GM23248 (cell line): ENCODE measurements around the gene INS. TPM values are rescaled to one million over a fixed set of nuclear protein-coding genes. Genes with fewer than 3 reads are reported as not detected.
A peak's percentile ranks its signal among the peaks of the same experiment; 100 is the strongest.

Source experiments
- DNase-seq: peaks from one replicate; pipeline ENCODE4 v3.0.0-alpha.2; 2015
- H2AFZ ChIP-seq: fragments of 200-600 bp; sonication (generic); 2 replicates; pipeline ENCODE4 v1.6.1; 2016; ENCODE audit warnings: antibody characterized with exemption
- H3F3A ChIP-seq: fragments of 200-600 bp; sonication (generic); 2 replicates; pipeline ENCODE4 v1.6.1; 2016; ENCODE audit warnings: mild to moderate bottlenecking, antibody characterized with exemption, mixed run types; ENCODE audit not compliant: insufficient read depth
- H3K27ac ChIP-seq: fragments of 200-600 bp; sonication (generic); 2 replicates; pipeline ENCODE4 v1.5.1; 2016; ENCODE audit warnings: mild to moderate bottlenecking
- H3K27me3 ChIP-seq: fragments of 200-600 bp; sonication (generic); replicated peaks from 2 replicates; pipeline ENCODE4 v1.6.1; 2016; ENCODE audit warnings: mild to moderate bottlenecking; ENCODE audit not compliant: insufficient read depth
- H3K36me3 ChIP-seq: fragments of 200-600 bp; sonication (generic); 2 replicates; pipeline ENCODE4 v1.6.1; 2016; ENCODE audit warnings: low read depth, mild to moderate bottlenecking
- H3K4me1 ChIP-seq: fragments of 200-600 bp; sonication (generic); 2 replicates; pipeline ENCODE4 v1.6.1; 2016; ENCODE audit warnings: mild to moderate bottlenecking; ENCODE audit not compliant: insufficient read depth
- H3K4me2 ChIP-seq: fragments of 200-600 bp; sonication (generic); one replicate; pipeline ENCODE4 v1.6.1; 2016; ENCODE audit warnings: mild to moderate bottlenecking; ENCODE audit not compliant: unreplicated experiment
- H3K4me3 ChIP-seq: fragments of 200-600 bp; sonication (generic); 2 replicates; pipeline ENCODE4 v1.5.1; 2016; ENCODE audit warnings: mild to moderate bottlenecking
- H3K79me2 ChIP-seq: fragments of 200-600 bp; sonication (generic); 2 replicates; pipeline ENCODE4 v1.6.1; 2016; ENCODE audit warnings: mild to moderate bottlenecking; ENCODE audit not compliant: insufficient read depth
- H3K9ac ChIP-seq: fragments of 200-600 bp; sonication (generic); 2 replicates; pipeline ENCODE4 v1.6.1; 2016; ENCODE audit warnings: mild to moderate bottlenecking
- H3K9me2 ChIP-seq: fragments of 200-600 bp; sonication (generic); 2 replicates; pipeline ENCODE4 v1.6.1; 2016; ENCODE audit warnings: mixed run types, mild to moderate bottlenecking, moderate library complexity; ENCODE audit not compliant: insufficient read depth
- H3K9me3 ChIP-seq: fragments of 200-600 bp; sonication (generic); one replicate; pipeline ENCODE4 v1.6.1; 2017; ENCODE audit warnings: low read depth
- H4K20me1 ChIP-seq: fragments of 200-600 bp; sonication (generic); 2 replicates; pipeline ENCODE4 v1.6.0; 2016; ENCODE audit not compliant: insufficient read depth
- EZH2 ChIP-seq: fragments of 200-600 bp; sonication (generic); IDR thresholded peaks from 2 replicates; pipeline ENCODE4 v1.6.1; 2018; ENCODE audit warnings: antibody characterized with exemption, mild to moderate bottlenecking; ENCODE audit not compliant: insufficient read depth, poor library complexity, severe bottlenecking
- EZH2phosphoT487 ChIP-seq: fragments of 200-600 bp; sonication (generic); IDR thresholded peaks from 2 replicates; pipeline ENCODE4 v1.6.1; 2018; ENCODE audit warnings: antibody characterized with exemption, moderate library complexity, mild to moderate bottlenecking, low read depth; ENCODE audit not compliant: insufficient read depth
- WGBS, 2 experiments: methylation state at CpG; one replicate each; pipeline ENCODE4 v1.1.6; 2015 to 2017; ENCODE audit warnings: low lambda C conversion rate in 2 of 2, low coverage in 1 of 2; ENCODE audit errors: missing lambda C conversion rate in 2 of 2; 5-methylcytosine and 5-hydroxymethylcytosine counted together
- in situ Hi-C: fragments of 300-500 bp; cut with MboI; formaldehyde crosslinking; loops from 2 replicates; pipeline ENCODE4 v1.15.0; 2020
- polyA plus RNA-seq: library from polyadenylated mRNA; unstranded; fragments of >200 nt; fragmentation: Nextera tagmentation; extraction: Ambion mirVana; gene quantifications from 2 replicates; pipeline ENCODE4 v1.2.1, GENCODE V29; 2016
- total RNA-seq: library from RNA; depleted of rRNA; stranded (reverse); fragments of >200 nt; shearing (Covaris generic); gene quantifications from 2 replicates; pipeline ENCODE4 v1.2.3, GENCODE V29; 2014

Gene INS
- total and polyA plus RNA-seq, 2 experiments from 2014 or later = not detected

GRCh38 chr11:2144544-2145248 is 16.3 kb downstream of the INS start:
- H3K4me1 ChIP-seq = peaks cover 7% of the 10 kb centered on the region; the same call in 1 of the 2 replicates
- no peak for DNase-seq
- H3F3A ChIP-seq = peaks cover 4% of the 10 kb centered on the region; the same call in 1 of the 2 replicates
- H3K27me3 ChIP-seq = peaks cover 93% of the 10 kb centered on the region
- H3K36me3 ChIP-seq = no peaks in the 10 kb centered on the region
- no peaks in the 10 kb centered on the region for H3K9me2 ChIP-seq
- no peak overlapping the region for H2AFZ ChIP-seq
- no peak overlapping the region for H3K4me3 ChIP-seq
- in situ Hi-C loops = no loop called here
- H3K4me2 ChIP-seq = no peak overlapping the region
- no peak overlapping the region for H3K27ac ChIP-seq
- H3K9me3 ChIP-seq = no peaks in the 10 kb centered on the region
- no peaks in the 10 kb centered on the region for H3K79me2 ChIP-seq
- WGBS, 2 experiments = 13 to 17% methylated on average over 13 to 18 of the region's 18 CpGs
- TF ChIP-seq EZH2 = peak; percentile 49
- TF ChIP-seq EZH2phosphoT487 = no peak
- no peaks in the 10 kb centered on the region for H4K20me1 ChIP-seq
- H3K9ac ChIP-seq = no peak overlapping the region

GRCh38 chr11:2143799-2144543 is 17.0 kb downstream of the INS start:
- Histone ChIP-seq H3K79me2 (no peaks in the 10 kb centered on the region), H3F3A (peaks cover 4% of the 10 kb centered on the region; the same call in 1 of the 2 replicates), H3K9me3 (no peaks in the 10 kb centered on the region), H3K4me1 (peaks cover 7% of the 10 kb centered on the region; the same call in 1 of the 2 replicates), H3K9ac (no peak overlapping the region), H3K4me3 (no peak overlapping the region), H3K4me2 (no peak overlapping the region), H3K36me3 (no peaks in the 10 kb centered on the region), H3K27ac (no peak overlapping the region), H3K9me2 (no peaks in the 10 kb centered on the region), H4K20me1 (no peaks in the 10 kb centered on the region), H2AFZ (no peak overlapping the region), H3K27me3 (peaks cover 90% of the 10 kb centered on the region)
- DNase-seq = no peak
- peak; percentile 95 for TF ChIP-seq EZH2
- TF ChIP-seq EZH2phosphoT487 = peak; percentile 56; the same call in 1 of the 2 replicates
- in situ Hi-C loops = no loop called here
- 4% methylated on average over 64 to 72 of the region's 72 CpGs for WGBS, 2 experiments

GRCh38 chr11:2143477-2143798 is 17.6 kb downstream of the INS start:
- Histone ChIP-seq H3K9me3 (no peaks in the 10 kb centered on the region), H3K4me2 (no peak overlapping the region), H3F3A (peaks cover 4% of the 10 kb centered on the region; the same call in 1 of the 2 replicates), H3K9me2 (no peaks in the 10 kb centered on the region), H3K9ac (no peak overlapping the region), H3K36me3 (no peaks in the 10 kb centered on the region), H3K4me1 (peaks cover 7% of the 10 kb centered on the region; the same call in 1 of the 2 replicates), H4K20me1 (no peaks in the 10 kb centered on the region), H2AFZ (no peak overlapping the region), H3K4me3 (no peak overlapping the region), H3K79me2 (no peaks in the 10 kb centered on the region), H3K27ac (no peak overlapping the region), H3K27me3 (peaks cover 87% of the 10 kb centered on the region)
- TF ChIP-seq EZH2phosphoT487 = no peak
- no peak for TF ChIP-seq EZH2
- no peak for DNase-seq
- 17% methylated on average over 12 of the region's 12 CpGs for WGBS, 2 experiments
- in situ Hi-C loops = no loop called here

- Histone ChIP-seq H2AFZ (no peak overlapping the region), H3K79me2 (no peaks in the 10 kb centered on the region), H3K4me1 (peaks cover 7% of the 10 kb centered on the region; the same call in 1 of the 2 replicates), H4K20me1 (no peaks in the 10 kb centered on the region), H3K9ac (no peak overlapping the region), H3K27me3 (peaks cover 85% of the 10 kb centered on the region), H3K27ac (no peak overlapping the region), H3F3A (peaks cover 4% of the 10 kb centered on the region; the same call in 1 of the 2 replicates), H3K4me2 (no peak overlapping the region), H3K9me3 (no peaks in the 10 kb centered on the region), H3K9me2 (no peaks in the 10 kb centered on the region), H3K36me3 (no peaks in the 10 kb centered on the region), H3K4me3 (no peak overlapping the region)
- in situ Hi-C loops = no loop called here
- TF ChIP-seq EZH2phosphoT487 (no peak), EZH2 (no peak)
- DNase-seq = peak; percentile 64
- 14 to 16% methylated on average over 6 of the region's 6 CpGs for WGBS, 2 experiments
Measured at GRCh38 chr11:2142762-2143202, 18.2 kb downstream of the INS start.
